GM21529 (cell line): ENCODE data around the gene N4BP2.

Source experiments
- ATAC-seq: cut with Tn5 transposase; IDR thresholded peaks from one replicate; pipeline ENCODE4 v1.9.1; 2021; ENCODE audit not compliant: unreplicated experiment

The N4BP2 gene

GRCh38 chr4:40205259-40206198 is 148.9 kb downstream of the N4BP2 start:
- ATAC-seq, result peak; percentile 72

- ATAC-seq, result no peak
Measured at GRCh38 chr4:40206426-40206825, 149.8 kb downstream of the N4BP2 start.
